ENCODE data around the gene PPP6R3.

DNA sequence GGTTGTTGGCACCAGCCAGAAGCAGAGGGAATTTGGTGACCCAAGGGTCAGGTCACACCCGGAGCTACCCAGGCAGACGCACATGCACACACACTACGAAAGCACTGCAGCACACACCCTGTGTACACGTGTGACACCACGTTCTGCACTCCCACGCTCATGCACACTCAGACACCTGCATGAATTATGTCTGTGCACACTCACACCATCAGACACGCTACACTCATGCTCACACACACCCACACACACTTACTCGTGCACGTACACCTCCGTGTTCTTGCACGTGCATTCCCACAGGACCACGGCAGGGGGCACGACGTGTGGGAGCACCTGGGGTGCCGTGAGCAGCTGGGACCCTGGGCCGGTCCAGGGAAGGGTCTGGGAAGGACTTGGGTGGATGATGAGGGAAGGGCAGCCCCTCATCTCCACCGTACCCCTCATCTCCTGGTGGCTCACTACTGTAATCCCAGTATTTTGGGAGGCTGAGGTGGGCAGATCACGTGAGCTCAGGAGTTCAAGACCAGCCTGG, 203.0 kb downstream of the PPP6R3 start:
- no peak for TF ChIP-seq CTCF (conservative IDR thresholded peaks at IDR 0.05 in 1 of 2, IDR thresholded peaks at IDR 0.05 in 1 of 2; ENCODE audit: extremely low read depth in 1 of 2, insufficient read depth in 1 of 2, low read depth in 1 of 2, low read length in 2 of 2)
- TF ChIP-seq EZH2 (IDR thresholded peaks at IDR 0.05; ENCODE audit: borderline replicate concordance, low read length), result no peak
